IPS DF 6.9 (cell line): ENCODE data around the gene DUOX1.
A peak's percentile ranks its signal among the peaks of the same experiment; 100 is the strongest.
"Not testable (repeated sequence)": the region's sequence is repeated elsewhere in the genome, so short reads cannot be mapped to it uniquely, and the experiment has no call there.

Experiments
- DNase-seq: peaks from one replicate; pipeline ENCODE4 v3.0.0-alpha.2; 2013; ENCODE audit warnings: low read depth, low spot score
- H3K27ac ChIP-seq: one replicate; pipeline ENCODE4 v1.5.1; 2013; ENCODE audit warnings: low read length, control low read depth
- H3K27me3 ChIP-seq: 2 replicates; pipeline ENCODE4 v1.6.1; 2013; ENCODE audit warnings: mild to moderate bottlenecking, low read length; ENCODE audit not compliant: control insufficient read depth, insufficient read depth
- H3K36me3 ChIP-seq: 2 replicates; pipeline ENCODE4 v1.6.1; 2013; ENCODE audit warnings: low read length; ENCODE audit not compliant: control insufficient read depth, insufficient read depth
- H3K4me1 ChIP-seq: 2 replicates; pipeline ENCODE4 v1.6.1; 2013; ENCODE audit warnings: low read length; ENCODE audit not compliant: control insufficient read depth, insufficient read depth
- H3K4me3 ChIP-seq: 2 replicates; pipeline ENCODE4 v1.5.1; 2013; ENCODE audit warnings: mild to moderate bottlenecking, low read length
- H3K9me3 ChIP-seq: 2 replicates; pipeline ENCODE4 v1.6.1; 2013; ENCODE audit warnings: low read length, inconsistent platforms; ENCODE audit not compliant: control insufficient read depth, insufficient read depth
- WGBS: extraction: QIAGEN DNeasy Blood & Tissue Kit; methylation state at CpG from one replicate; pipeline ENCODE4 v1.1.7; 2013; ENCODE audit warnings: mixed read lengths, missing lambda C conversion rate; ENCODE audit not compliant: insufficient read length, insufficient coverage; 5-methylcytosine and 5-hydroxymethylcytosine counted together

DUOX1 gene

DNA sequence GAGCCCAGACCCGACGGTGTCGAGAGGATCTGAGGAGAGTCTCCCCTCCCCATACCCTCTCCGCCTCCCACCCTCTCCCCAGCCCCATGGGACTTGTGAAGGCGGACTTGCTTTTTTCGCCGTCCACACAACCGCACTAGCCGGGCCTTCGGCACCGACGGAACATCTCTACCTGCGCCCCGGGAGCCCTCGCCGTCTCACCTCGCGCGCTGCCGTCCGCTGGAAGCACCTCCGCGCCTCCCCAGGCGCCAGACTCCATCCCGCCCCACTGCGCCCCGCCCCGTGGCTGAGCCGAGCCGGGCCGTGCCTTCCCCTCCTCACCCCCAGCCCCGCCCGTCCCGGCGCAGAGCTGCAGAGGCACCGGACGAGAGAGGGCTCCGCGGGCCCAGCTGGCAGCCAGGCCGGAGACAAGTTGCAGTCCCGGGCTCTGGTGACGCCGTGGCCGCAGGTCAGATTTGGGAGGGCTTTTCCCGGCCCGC lies at the start of gene DUOX1, which contains the start of gene DUOXA1:
Gene DUOX1, plus strand, starts transcription at position 344 of the 479 bp plus-strand sequence. CDS start 1,973 bp downstream, outside the sequence.
Gene DUOXA1, minus strand, starts transcription at position 229 of the 479 bp plus-strand sequence. CDS start 6,865 bp downstream, outside the sequence.
- Histone ChIP-seq H3K36me3 (no peaks in the 10 kb centered on the region), H3K9me3 (no peaks in the 10 kb centered on the region), H3K4me3 (peak within 1 kb of the TSS; percentile 53; the same call in 1 of the 2 replicates), H3K27me3 (peaks cover 76% of the 10 kb centered on the region), H3K27ac (no peak within 1 kb of the TSS), H3K4me1 (no peaks in the 10 kb centered on the region)
- WGBS = no CpG with 5 or more reads among the region's 46 CpGs
- DNase-seq = no peak

DNA sequence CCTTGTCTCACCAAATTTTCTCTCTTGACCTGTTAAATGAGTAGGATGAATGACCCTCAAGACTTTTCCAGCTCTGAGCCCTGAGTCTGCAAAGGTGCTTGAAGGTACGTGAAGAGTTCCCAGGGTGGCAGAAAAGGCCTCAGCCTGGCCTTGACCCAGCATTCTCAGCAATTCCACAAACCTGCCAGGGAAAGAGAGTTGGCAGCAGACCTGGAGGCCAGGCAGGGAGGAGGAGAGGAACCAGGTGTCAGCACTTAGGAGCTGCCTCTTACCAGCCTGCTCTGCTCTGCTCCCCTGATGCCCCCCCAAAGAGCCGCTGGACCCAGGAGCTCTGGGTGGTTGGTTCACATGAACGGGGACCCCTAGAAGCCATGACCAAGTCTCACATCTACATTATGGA lies 49.2 kb upstream of the DUOX1 start:
- not testable (repeated sequence) for DNase-seq, H3K27ac ChIP-seq, H3K9me3 ChIP-seq, H3K4me3 ChIP-seq, H3K27me3 ChIP-seq, H3K36me3 ChIP-seq, H3K4me1 ChIP-seq
- WGBS = no CpG with 5 or more reads among the region's 3 CpGs

DNA sequence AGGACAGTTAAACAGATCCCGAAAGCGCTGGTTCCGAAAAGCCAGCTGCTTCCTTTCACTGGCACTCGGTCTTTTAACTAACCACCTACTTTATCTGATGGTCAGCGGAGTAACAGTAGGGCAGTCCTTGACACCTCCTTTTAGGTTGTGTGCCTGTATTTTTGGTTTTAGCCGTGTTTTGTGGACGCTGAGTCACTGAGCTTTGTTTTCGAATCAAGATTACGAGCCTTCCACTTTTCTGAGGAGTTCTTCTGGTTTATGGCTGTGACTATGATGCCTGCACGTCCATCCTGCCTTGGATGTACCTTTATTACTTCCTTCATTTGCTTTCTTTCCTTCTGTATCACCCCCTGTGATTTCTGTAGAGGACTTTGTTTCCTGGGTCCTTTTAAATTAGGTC lies 47.4 kb upstream of the DUOX1 start:
- not testable (repeated sequence) for H3K4me1 ChIP-seq, H3K27me3 ChIP-seq, H3K27ac ChIP-seq, H3K9me3 ChIP-seq, H3K36me3 ChIP-seq, DNase-seq, H3K4me3 ChIP-seq
- no CpG with 5 or more reads among the region's 10 CpGs for WGBS

DNA sequence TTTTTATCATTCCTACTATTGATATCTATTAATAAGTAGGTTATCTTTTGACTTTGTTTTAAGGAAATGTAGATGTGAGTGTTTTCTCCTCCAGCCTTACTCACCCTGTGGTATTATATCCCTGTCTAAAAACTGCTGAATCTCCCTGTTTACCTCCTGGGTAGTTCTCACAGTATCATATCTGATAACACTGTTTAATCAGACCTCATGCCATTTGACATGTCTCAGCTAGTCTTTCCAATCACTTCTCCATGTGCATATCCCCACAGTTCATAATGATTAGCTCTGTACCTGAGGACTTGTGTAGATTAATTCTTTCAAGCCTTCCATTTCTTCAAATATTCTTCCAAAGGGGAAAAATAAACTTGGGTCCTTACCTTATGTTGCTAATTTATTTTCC lies 46.6 kb upstream of the DUOX1 start:
- Histone ChIP-seq H3K36me3 (no peaks in the 10 kb centered on the region), H3K9me3 (no peaks in the 10 kb centered on the region; the same call in 1 of the 2 replicates), H3K4me1 (no peaks in the 10 kb centered on the region), H3K27me3 (no peaks in the 10 kb centered on the region), H3K4me3 (no peak overlapping the region), H3K27ac (no peak overlapping the region)
- DNase-seq = no peak

DNA sequence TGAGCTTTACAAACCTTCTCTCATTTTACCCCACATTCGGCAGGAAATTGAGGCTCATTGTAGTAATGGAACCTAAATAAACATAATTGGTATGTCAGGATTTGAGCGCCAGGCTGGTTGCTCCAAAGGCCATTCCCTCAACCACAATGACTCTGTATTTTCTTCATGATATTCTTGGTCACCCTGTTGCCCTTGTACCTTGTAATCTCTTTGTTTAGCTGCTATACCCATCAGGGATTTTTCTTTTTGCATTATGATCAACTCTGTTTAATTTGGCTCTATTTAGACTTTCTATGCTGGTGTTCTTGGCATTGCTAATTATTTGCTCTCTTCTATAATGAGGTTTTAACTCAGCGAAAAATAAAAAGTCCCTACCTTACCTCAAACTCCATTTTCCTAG lies 45.6 kb upstream of the DUOX1 start:
- H3K27ac ChIP-seq = no peak overlapping the region
- WGBS = no CpG with 5 or more reads among the region's 3 CpGs

DNA sequence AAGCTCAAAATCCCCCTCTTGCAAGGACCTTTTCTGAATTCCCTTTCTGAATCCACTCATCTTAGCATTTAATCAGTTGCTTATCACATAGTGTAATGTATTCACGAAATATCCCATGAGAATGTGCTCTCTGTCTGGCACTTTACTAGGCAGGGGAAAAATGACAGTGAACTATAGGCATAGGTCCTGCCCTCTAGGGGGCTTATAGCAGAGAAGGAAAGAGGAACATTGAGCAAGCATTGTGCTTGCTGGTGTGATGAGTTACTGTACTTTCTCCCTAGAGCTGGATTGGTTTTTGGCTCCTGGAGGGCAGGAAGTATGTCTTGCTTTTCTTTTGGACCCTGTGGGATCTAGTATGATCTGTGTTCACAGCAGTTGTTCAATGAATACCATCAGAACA lies 42.3 kb upstream of the DUOX1 start:
- Histone ChIP-seq H3K27me3 (no peaks in the 10 kb centered on the region), H3K9me3 (no peaks in the 10 kb centered on the region; the same call in 1 of the 2 replicates), H3K36me3 (no peaks in the 10 kb centered on the region), H3K27ac (no peak overlapping the region), H3K4me1 (no peaks in the 10 kb centered on the region), H3K4me3 (no peak overlapping the region)
- no peak for DNase-seq
- WGBS = no CpG with 5 or more reads among the region's 1 CpG

More for the DNA sequence above, 45.6 kb upstream of the DUOX1 start:
- DNase-seq = no peak
- no peaks in the 10 kb centered on the region; the same call in 1 of the 2 replicates for H3K9me3 ChIP-seq
- H3K4me1 ChIP-seq = no peaks in the 10 kb centered on the region
- H3K36me3 ChIP-seq = no peaks in the 10 kb centered on the region
- H3K27me3 ChIP-seq = no peaks in the 10 kb centered on the region
- H3K4me3 ChIP-seq = no peak overlapping the region

DNA sequence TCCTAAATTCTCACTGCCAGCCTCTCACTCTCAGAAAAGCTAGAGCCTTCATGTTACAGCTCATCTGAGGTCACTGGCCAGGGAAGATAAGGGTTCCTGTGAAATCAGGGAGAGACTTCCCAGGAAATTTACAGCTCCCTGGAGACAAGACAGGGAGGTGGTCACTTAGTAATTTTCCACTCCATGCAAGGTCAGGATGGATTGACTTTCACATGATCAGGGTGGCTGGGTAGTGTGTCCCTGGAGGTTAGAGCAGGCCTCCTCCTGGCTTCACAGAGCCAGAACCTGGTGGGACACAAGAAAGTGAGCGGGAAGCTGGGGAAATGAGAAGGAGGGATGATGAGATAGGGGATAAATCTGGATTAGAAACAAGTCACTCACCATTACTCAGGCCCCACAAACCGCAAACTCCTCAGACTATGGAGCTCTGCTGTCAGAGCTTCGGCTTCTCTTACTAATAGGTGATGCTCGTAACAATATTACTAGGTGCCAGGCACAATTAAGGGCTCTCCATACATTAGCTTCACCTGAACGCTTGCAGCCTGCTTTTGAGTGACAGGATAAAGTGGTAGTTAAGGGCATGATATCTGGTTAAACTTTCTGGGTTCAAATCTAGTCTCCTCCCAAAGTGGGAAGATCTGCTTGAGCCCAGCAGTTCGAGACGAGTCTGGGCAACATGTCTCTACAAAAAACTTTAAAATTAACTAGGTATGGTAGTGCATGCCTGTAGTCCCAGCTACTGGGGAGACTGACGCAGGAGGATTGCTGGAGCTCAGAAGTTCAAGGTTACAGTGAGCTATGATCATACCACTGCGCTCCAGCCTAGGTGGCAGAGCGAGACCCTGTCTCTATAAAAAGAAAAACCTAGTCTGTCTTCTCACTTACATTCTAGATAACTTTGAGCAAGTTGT lies 40.7 kb upstream of the DUOX1 start:
- no CpG with 5 or more reads among the region's 10 CpGs for WGBS
- DNase-seq = no peak
- H3K36me3 ChIP-seq = no peaks in the 10 kb centered on the region

DNA sequence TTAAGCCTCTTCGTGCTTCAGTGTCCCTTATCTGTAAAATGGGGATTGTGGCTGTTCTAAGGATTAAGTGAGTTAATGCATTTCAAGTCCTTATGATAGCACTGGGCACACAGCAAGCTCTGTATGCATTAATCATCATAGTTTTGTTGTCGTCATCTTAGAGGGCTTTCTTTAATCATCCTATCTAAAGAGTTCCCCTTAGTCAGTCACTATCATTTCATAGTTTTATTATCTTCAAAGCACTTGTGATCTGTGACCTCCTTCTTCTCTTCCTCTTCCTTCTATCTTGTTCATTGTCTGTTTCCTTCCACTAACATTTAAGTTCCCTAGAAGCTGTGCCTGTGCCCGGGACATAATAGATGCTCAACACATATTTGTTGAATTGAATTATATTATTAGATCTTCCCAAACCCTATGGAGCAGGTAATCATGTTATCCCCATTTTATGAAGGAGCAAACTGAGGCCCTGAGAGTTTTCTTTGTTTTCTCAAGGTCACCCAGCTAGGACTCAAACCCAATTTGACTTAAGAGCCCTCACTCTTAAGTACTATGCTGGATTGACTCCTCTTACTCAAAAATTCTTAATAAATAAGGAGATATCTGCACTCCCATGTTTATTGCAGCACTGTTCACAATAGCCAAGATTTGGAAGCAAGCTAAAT lies 40.0 kb upstream of the DUOX1 start:
- no peak for DNase-seq

More for the DNA sequence above, 40.7 kb upstream of the DUOX1 start:
- H3K27me3 ChIP-seq = no peaks in the 10 kb centered on the region
- H3K4me1 ChIP-seq = no peaks in the 10 kb centered on the region
- H3K9me3 ChIP-seq = no peaks in the 10 kb centered on the region; the same call in 1 of the 2 replicates
- no peak overlapping the region for H3K4me3 ChIP-seq
- no peak overlapping the region for H3K27ac ChIP-seq

DNA sequence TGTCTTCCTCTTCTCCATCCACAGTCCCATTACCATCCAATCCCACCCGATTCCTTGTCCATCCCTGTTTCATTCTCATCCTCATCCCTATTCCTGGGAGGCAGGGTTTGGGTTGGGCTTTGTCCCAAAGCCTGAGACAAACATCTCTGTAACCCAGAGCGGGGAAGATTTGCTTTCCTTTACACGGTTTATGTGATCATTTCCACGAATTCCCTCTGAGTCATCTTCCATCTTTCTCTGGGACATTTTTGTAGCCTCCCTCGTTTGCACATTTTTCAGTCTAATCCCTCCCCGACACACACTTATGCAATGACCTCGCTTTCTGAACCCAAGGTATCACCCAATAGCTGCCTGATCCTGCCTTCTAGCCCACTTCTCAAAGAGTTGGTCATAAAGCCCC lies 38.6 kb upstream of the DUOX1 start:
- no CpG with 5 or more reads among the region's 7 CpGs for WGBS
- H3K4me1 ChIP-seq = no peaks in the 10 kb centered on the region
- no peaks in the 10 kb centered on the region for H3K27me3 ChIP-seq
- H3K9me3 ChIP-seq = no peaks in the 10 kb centered on the region; the same call in 1 of the 2 replicates
- no peak for DNase-seq
- H3K4me3 ChIP-seq = no peak overlapping the region
- H3K27ac ChIP-seq = no peak overlapping the region
- no peaks in the 10 kb centered on the region for H3K36me3 ChIP-seq

More for the DNA sequence above, 40.0 kb upstream of the DUOX1 start:
- H3K4me3 ChIP-seq = no peak overlapping the region
- H3K36me3 ChIP-seq = no peaks in the 10 kb centered on the region
- H3K4me1 ChIP-seq = no peaks in the 10 kb centered on the region
- H3K27me3 ChIP-seq = no peaks in the 10 kb centered on the region
- no peaks in the 10 kb centered on the region; the same call in 1 of the 2 replicates for H3K9me3 ChIP-seq
- no CpG with 5 or more reads among the region's 3 CpGs for WGBS
- no peak overlapping the region for H3K27ac ChIP-seq

DNA sequence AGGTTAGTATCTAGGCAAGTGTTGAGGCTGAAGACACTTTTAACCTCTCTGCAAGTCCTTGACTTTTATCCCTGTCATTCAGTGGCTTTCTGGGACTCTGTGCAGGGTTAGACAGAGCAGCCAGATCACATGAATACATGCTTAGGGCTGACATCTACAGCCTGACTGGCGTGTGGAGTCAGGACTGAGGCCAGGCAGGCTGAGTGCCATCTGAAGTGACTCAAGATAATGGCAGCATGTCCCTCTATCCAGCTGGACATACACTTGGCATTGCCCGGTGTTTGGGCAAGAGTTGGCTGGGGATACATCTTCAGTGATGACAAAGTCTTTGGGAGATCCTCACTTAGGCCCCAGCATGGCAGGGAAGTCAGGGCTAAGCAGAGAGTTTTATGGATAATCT lies 38.2 kb upstream of the DUOX1 start:
- H3K4me3 ChIP-seq = peak overlapping the region; percentile 3; the same call in 1 of the 2 replicates
- WGBS = no CpG with 5 or more reads among the region's 2 CpGs
- H3K27me3 ChIP-seq = no peaks in the 10 kb centered on the region
- no peaks in the 10 kb centered on the region; the same call in 1 of the 2 replicates for H3K9me3 ChIP-seq
- no peak overlapping the region for H3K27ac ChIP-seq
- DNase-seq = no peak
- no peaks in the 10 kb centered on the region for H3K36me3 ChIP-seq
- H3K4me1 ChIP-seq = no peaks in the 10 kb centered on the region
